ENCODE data around the gene DCTN4. TPM values are rescaled to one million over a fixed set of nuclear protein-coding genes. Genes with fewer than 3 reads are reported as not detected.
A peak's percentile ranks its signal among the peaks of the same experiment; 100 is the strongest.

DCTN4 gene
- total and polyA plus RNA-seq, 9 of the 15 experiments (the other 6 are each of a cell fraction or from before 2014, with no cell fraction given): 20.4 to 64.9 (median 49.9) TPM

DNA sequence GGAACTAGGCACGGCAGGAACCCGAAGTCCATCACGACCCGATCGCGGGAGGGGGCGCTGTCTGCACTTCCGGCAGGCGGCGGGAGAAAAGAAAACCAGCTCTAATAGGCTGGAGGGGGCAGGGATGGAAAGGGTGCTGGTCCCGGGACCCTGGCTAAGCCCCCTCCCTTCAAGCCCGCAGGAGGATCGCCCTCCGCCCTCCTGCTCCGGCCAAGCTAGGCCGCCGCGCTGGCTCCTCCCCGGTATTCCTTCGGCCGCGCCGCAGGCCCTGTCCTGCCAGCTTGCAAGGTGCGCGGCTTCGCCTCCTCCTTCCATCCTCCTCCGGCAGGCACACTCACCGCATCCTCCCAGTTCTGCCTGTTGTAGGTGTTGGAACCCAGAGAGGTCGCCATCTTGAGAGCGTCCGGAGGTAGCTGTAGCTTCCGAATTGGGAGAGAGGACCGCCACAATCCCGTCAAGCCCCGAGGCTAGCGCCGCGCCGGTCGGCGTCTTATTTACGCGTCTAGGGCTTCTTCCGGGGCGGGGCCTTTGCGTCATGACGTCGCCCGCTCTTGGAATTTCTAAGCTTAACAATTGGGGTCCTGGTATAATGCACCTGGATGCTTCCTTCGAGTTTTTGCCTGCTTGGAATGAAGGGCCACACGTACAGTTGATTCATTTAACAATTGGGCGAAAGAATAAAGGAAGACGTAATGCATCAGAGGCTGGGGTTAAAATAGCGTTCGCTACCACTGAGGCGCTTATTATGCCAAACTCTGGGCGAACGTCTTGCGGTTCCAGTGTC is 58.0 kb downstream of the DCTN4 start, which contains the start of gene RBM22 (continued):
- TF ChIP-seq, protein P1, sequence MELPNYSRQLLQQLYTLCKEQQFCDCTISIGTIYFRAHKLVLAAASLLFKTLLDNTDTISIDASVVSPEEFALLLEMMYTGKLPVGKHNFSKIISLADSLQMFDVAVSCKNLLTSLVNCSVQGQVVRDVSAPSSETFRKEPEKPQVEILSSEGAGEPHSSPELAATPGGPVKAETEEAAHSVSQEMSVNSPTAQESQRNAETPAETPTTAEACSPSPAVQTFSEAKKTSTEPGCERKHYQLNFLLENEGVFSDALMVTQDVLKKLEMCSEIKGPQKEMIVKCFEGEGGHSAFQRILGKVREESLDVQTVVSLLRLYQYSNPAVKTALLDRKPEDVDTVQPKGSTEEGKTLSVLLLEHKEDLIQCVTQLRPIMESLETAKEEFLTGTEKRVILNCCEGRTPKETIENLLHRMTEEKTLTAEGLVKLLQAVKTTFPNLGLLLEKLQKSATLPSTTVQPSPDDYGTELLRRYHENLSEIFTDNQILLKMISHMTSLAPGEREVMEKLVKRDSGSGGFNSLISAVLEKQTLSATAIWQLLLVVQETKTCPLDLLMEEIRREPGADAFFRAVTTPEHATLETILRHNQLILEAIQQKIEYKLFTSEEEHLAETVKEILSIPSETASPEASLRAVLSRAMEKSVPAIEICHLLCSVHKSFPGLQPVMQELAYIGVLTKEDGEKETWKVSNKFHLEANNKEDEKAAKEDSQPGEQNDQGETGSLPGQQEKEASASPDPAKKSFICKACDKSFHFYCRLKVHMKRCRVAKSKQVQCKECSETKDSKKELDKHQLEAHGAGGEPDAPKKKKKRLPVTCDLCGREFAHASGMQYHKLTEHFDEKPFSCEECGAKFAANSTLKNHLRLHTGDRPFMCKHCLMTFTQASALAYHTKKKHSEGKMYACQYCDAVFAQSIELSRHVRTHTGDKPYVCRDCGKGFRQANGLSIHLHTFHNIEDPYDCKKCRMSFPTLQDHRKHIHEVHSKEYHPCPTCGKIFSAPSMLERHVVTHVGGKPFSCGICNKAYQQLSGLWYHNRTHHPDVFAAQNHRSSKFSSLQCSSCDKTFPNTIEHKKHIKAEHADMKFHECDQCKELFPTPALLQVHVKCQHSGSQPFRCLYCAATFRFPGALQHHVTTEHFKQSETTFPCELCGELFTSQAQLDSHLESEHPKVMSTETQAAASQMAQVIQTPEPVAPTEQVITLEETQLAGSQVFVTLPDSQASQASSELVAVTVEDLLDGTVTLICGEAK (IDR thresholded peaks at IDR 0.05): peak; percentile 79
- TF ChIP-seq, protein P1 (CRISPR knock-in tag; IDR thresholded peaks at IDR 0.05): no peak
- TF ChIP-seq POU5F1 (IDR thresholded peaks at IDR 0.05; ENCODE audit: borderline replicate concordance, low read depth, low read length, partially characterized antibody): no peak
- TF ChIP-seq SUPT5H (IDR thresholded peaks at IDR 0.05): peak; percentile 88
- no peak for TF ChIP-seq ZNF324 (CRISPR knock-in tag; IDR thresholded peaks at IDR 0.05)
- 0 out of 2 replicates have a peak, but pooled peaks have one; percentile 37 for TF ChIP-seq FOXJ2 (tag; IDR thresholded peaks at IDR 0.05)
- no peak for TF ChIP-seq GATAD2B (IDR thresholded peaks at IDR 0.05; ENCODE audit: borderline replicate concordance)
- peak; percentile 74 for TF ChIP-seq EP400 (IDR thresholded peaks at IDR 0.05)
- no peak for TF ChIP-seq NCOA1 (IDR thresholded peaks at IDR 0.05; ENCODE audit: low read depth)
- no peak for TF ChIP-seq RFX1 (IDR thresholded peaks at IDR 0.05)
- peak; percentile 73 for TF ChIP-seq POLR2B (IDR thresholded peaks at IDR 0.05; ENCODE audit: low read depth, partially characterized antibody)
- TF ChIP-seq, protein P2, sequence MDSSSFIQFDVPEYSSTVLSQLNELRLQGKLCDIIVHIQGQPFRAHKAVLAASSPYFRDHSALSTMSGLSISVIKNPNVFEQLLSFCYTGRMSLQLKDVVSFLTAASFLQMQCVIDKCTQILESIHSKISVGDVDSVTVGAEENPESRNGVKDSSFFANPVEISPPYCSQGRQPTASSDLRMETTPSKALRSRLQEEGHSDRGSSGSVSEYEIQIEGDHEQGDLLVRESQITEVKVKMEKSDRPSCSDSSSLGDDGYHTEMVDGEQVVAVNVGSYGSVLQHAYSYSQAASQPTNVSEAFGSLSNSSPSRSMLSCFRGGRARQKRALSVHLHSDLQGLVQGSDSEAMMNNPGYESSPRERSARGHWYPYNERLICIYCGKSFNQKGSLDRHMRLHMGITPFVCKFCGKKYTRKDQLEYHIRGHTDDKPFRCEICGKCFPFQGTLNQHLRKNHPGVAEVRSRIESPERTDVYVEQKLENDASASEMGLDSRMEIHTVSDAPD (CRISPR knock-in tag; IDR thresholded peaks at IDR 0.05): no peak
- TF ChIP-seq, protein P3, sequence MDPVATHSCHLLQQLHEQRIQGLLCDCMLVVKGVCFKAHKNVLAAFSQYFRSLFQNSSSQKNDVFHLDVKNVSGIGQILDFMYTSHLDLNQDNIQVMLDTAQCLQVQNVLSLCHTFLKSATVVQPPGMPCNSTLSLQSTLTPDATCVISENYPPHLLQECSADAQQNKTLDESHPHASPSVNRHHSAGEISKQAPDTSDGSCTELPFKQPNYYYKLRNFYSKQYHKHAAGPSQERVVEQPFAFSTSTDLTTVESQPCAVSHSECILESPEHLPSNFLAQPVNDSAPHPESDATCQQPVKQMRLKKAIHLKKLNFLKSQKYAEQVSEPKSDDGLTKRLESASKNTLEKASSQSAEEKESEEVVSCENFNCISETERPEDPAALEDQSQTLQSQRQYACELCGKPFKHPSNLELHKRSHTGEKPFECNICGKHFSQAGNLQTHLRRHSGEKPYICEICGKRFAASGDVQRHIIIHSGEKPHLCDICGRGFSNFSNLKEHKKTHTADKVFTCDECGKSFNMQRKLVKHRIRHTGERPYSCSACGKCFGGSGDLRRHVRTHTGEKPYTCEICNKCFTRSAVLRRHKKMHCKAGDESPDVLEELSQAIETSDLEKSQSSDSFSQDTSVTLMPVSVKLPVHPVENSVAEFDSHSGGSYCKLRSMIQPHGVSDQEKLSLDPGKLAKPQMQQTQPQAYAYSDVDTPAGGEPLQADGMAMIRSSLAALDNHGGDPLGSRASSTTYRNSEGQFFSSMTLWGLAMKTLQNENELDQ (CRISPR knock-in tag; IDR thresholded peaks at IDR 0.05; ENCODE audit: borderline replicate concordance): no peak
- TF ChIP-seq KLF16 (IDR thresholded peaks at IDR 0.05): 0 out of 2 replicates have a peak, but pooled peaks have one; percentile 38
